Prostate gland (tissue), 2 donors: Measurements from ENCODE around the gene GM2A. TPM values are rescaled to one million over a fixed set of nuclear protein-coding genes. Genes with fewer than 3 reads are reported as not detected.

Source experiments
- DNase-seq: peaks from one replicate; pipeline ENCODE4 v3.0.0-alpha.2; 2019; ENCODE audit warnings: low spot score
- H3K27ac ChIP-seq, 2 donors: fragments of 200-600 bp; sonication (generic); 2 replicates each; pipeline ENCODE4 v1.5.1; 2017 to 2019
- H3K27me3 ChIP-seq: fragments of 200-600 bp; sonication (generic); replicated peaks from 2 replicates; pipeline ENCODE4 v1.5.1; 2019; ENCODE audit not compliant: insufficient read depth
- H3K36me3 ChIP-seq, 2 donors: fragments of 200-600 bp; sonication (generic); 1 replicate in 1 of 2; 2 replicates in 1 of 2; pipeline versions ENCODE4 v1.5.1 to v1.8.1; 2017 to 2019
- H3K4me1 ChIP-seq: fragments of 200-600 bp; sonication (generic); replicated peaks from 2 replicates; pipeline ENCODE4 v1.5.1; 2019
- H3K4me3 ChIP-seq, 2 donors: fragments of 200-600 bp; sonication (generic); 2 replicates each; pipeline ENCODE4 v1.5.1; 2017 to 2019
- H3K9me3 ChIP-seq: fragments of 200-600 bp; sonication (generic); 2 replicates; pipeline ENCODE4 v1.5.1; 2017
- CTCF ChIP-seq, 4 experiments: fragments of 200-600 bp in 2 of 4; fragments of 450-650 bp in 2 of 4; sonication (generic) in 2 of 4; IDR thresholded peaks; 1 replicate in 3 of 4; 2 replicates in 1 of 4; pipeline ENCODE4 v1.5.1; 2016 to 2019; ENCODE audit warnings: antibody characterized with exemption in 4 of 4, mild to moderate bottlenecking in 2 of 4, moderate library complexity in 2 of 4
- POLR2A ChIP-seq: fragments of 450-650 bp; IDR thresholded peaks from one replicate; pipeline ENCODE4 v1.6.1; 2016; ENCODE audit warnings: antibody characterized with exemption, mild to moderate bottlenecking
- POLR2AphosphoS5 ChIP-seq: sonication (generic); formaldehyde crosslinking; IDR thresholded peaks from one replicate; pipeline ENCODE4 v1.6.1; 2017; ENCODE audit warnings: antibody characterized with exemption
- WGBS: methylation state at CpG from one replicate; pipeline ENCODE4 v1.1.5; 2018; 5-methylcytosine and 5-hydroxymethylcytosine counted together
- intact Hi-C: fragments of 100-400 bp; cut with DNase I; formaldehyde crosslinking; loops from one replicate; pipeline ENCODE4 v1.14.2; 2022
- total RNA-seq, 2 donors: library from RNA; depleted of rRNA; stranded (reverse); fragments of >200 nt; gene quantifications; one replicate each; pipeline ENCODE4 v1.1.0, GENCODE V29; 2016

The GM2A gene
- total RNA-seq, 2 donors from 2014 or later, result 48.9 to 60.0 TPM

GRCh38 chr5:151228986-151229385 is 24.0 kb upstream of the GM2A start:
- H3K4me1 ChIP-seq, result no peaks in the 10 kb centered on the region
- no peaks in the 10 kb centered on the region for H3K9me3 ChIP-seq
- DNase-seq, result no peak
- no peaks in the 10 kb centered on the region for H3K27me3 ChIP-seq
- H3K27ac ChIP-seq, result no peak overlapping the region
- TF ChIP-seq POLR2A, result no peak
- TF ChIP-seq CTCF (IDR thresholded peaks at IDR 0.05), result no peak
- no peak for TF ChIP-seq POLR2AphosphoS5
- H3K36me3 ChIP-seq, result no peaks in the 10 kb centered on the region
- 69% methylated on average over 2 of the region's 2 CpGs for WGBS
- intact Hi-C loops, result no loop called here
- H3K4me3 ChIP-seq, result no peak overlapping the region

DNA sequence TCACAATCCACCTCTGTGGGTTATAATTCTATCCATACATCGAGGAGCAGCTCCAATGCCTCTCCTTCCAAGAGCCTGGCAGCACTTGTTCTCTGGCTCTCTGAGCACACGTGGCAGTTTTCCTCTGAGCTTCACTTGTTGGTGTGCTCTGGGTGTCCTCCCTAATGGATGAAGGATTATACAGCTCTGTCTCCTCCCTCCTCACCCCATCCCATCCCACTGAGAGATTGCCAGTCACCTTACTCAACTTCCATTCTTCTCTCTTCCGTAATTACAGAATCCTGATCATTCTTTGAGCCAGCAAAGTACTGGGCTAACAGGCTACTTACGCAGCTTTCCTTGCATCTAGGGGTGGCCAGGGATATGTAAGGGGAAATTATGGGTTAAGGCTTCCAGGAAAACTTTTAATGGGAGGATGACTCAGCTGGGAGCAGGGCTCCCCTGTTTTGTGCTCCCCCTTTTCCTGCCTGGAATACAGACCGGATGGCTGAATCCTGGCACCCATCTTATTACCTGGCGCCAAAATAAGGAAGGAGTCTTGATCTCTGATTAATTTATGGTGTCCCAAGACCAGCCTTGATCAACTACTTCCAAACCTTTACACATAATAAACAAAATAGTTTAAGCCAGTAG is 22.8 kb upstream of the GM2A start:
- TF ChIP-seq CTCF (IDR thresholded peaks at IDR 0.05), result no peak
- TF ChIP-seq POLR2AphosphoS5, result no peak
- TF ChIP-seq POLR2A, result no peak
- DNase-seq, result no peak
- WGBS, result 44% methylated on average over 6 of the region's 6 CpGs
- H3K4me3 ChIP-seq, result no peak overlapping the region
- peaks cover 4% of the 10 kb centered on the region for H3K4me1 ChIP-seq
- intact Hi-C loops, result loop anchor here (10.0 kb wide), 1 partner anchor 165 kb away; no protein-coding TSS in a partner anchor
- no peaks in the 10 kb centered on the region for H3K9me3 ChIP-seq
- H3K27me3 ChIP-seq, result no peaks in the 10 kb centered on the region
- no peaks in the 10 kb centered on the region for H3K36me3 ChIP-seq
- no peak overlapping the region for H3K27ac ChIP-seq

DNA sequence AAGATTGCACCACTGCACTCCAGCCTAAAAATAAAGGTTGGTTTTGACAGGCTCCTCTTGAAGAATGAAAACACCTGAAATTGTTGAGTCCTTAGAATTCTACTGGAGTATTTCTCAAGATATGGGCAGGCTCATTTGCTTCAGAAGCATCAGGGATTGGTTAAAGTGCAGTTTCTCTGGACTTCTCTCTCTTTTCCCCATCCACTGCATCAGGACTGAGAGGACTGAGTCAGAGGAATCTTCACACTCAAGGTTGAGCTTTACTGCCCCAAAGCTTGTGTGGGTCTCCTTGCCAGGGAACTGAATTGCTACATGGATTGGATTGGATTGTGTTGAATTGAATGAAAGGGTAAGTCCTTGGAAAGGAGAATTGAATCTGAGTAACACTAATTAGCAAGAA is 21.6 kb upstream of the GM2A start:
- Histone ChIP-seq H3K27me3 (no peaks in the 10 kb centered on the region), H3K36me3 (no peaks in the 10 kb centered on the region), H3K4me1 (peaks cover 4% of the 10 kb centered on the region), H3K4me3 (no peak overlapping the region), H3K9me3 (no peaks in the 10 kb centered on the region), H3K27ac (no peak overlapping the region)
- intact Hi-C loops, result loop anchor here (10.0 kb wide), 1 partner anchor 167 kb away; no protein-coding TSS in a partner anchor
- no peak for DNase-seq
- TF ChIP-seq POLR2A (no peak), POLR2AphosphoS5 (no peak), CTCF (IDR thresholded peaks at IDR 0.05) (no peak)

DNA sequence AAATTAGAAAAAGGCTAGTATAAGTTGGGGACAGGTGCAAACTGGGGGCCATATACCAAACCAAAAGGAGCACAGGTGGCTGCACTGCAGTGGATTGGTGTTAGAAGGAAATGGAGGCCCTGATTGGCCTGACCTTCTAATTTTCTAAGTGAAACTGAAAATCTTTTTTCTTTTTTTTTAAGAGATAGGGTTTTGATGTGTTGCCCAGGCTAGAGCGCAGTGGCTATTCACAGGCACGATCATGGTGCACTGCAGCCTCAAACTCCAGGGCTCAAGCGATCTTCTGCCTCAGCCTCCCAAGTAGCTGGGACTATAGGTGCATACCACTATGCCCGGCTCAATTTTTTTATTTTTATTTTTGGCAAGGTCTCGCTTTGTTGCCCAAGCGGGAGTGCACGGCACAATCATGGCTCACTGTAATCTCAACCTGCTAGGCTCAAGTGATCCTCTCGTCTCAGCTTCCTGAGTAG is 19.3 kb upstream of the GM2A start:
- intact Hi-C loops, result loop anchor here (10.0 kb wide), 1 partner anchor 169 kb away; no protein-coding TSS in a partner anchor
- TF ChIP-seq CTCF (IDR thresholded peaks at IDR 0.05), result no peak
- TF ChIP-seq POLR2AphosphoS5, result no peak
- TF ChIP-seq POLR2A, result no peak
- Histone ChIP-seq H3K27me3 (no peaks in the 10 kb centered on the region), H3K4me1 (peaks cover 4% of the 10 kb centered on the region), H3K36me3 (no peaks in the 10 kb centered on the region), H3K9me3 (no peaks in the 10 kb centered on the region), H3K4me3 (no peak overlapping the region), H3K27ac (no peak overlapping the region)
- WGBS, result 93% methylated on average over 8 of the region's 8 CpGs
- DNase-seq, result no peak
